ENCODE results near the gene SLC29A3. TPM values are rescaled to one million over a fixed set of nuclear protein-coding genes. Genes with fewer than 3 reads are reported as not detected.

SLC29A3 gene
- polyA plus RNA-seq, 1 donor (not counting 4 experiments of a cell fraction or from before 2014, with no cell fraction given), result 0.52 TPM

- Histone ChIP-seq H3K27ac (ENCODE audit: control insufficient read depth, insufficient read depth, low read length) (no peak overlapping the region), H4K20me1 (ENCODE audit: control insufficient read depth, extremely low read depth, insufficient read depth, low read length) (no peaks in the 10 kb centered on the region), H3K36me3 (ENCODE audit: control insufficient read depth in 2 of 2, extremely low read depth in 1 of 2, insufficient read depth in 2 of 2, low read length in 2 of 2) (no peaks in the 10 kb centered on the region), H3K9me1 (ENCODE audit: control insufficient read depth, extremely low read depth, insufficient read depth, low read length) (no peaks in the 10 kb centered on the region), H3K27me3 (ENCODE audit: control insufficient read depth, extremely low read depth, insufficient read depth, low read length) (no peaks in the 10 kb centered on the region), H3K4me2 (ENCODE audit: control insufficient read depth, extremely low read depth, insufficient read depth, low read depth, low read length) (no peak overlapping the region), H3K9ac (ENCODE audit: control insufficient read depth, extremely low read depth, insufficient read depth, low read length) (no peak overlapping the region), H3K9me3 (ENCODE audit: control insufficient read depth, low read depth, low read length) (no peaks in the 10 kb centered on the region), H3K4me3 (ENCODE audit: control insufficient read depth in 2 of 3, extremely low read depth in 1 of 3, insufficient read depth in 2 of 3, low read depth in 1 of 3, low read length in 3 of 3) (no peak overlapping the region), H3K79me2 (ENCODE audit: control insufficient read depth, insufficient read depth, low read length) (no peaks in the 10 kb centered on the region), H3K4me1 (ENCODE audit: control insufficient read depth, extremely low read depth, insufficient read depth, low read length) (no peaks in the 10 kb centered on the region), H2AFZ (ENCODE audit: control insufficient read depth, low read length) (no peak overlapping the region)
- no peak for DNase-seq (ENCODE audit: low read depth, low spot score)
- TF ChIP-seq EZH2 (IDR thresholded peaks at IDR 0.05; ENCODE audit: low read length) (no peak), CTCF (optimal IDR thresholded peaks at IDR 0.05 in 1 of 3, IDR thresholded peaks at IDR 0.05 in 1 of 3, conservative IDR thresholded peaks at IDR 0.05 in 1 of 3; ENCODE audit: extremely low read depth in 1 of 3, insufficient read depth in 2 of 3, low read length in 3 of 3) (no peak)
- dilution Hi-C loops (cut with MboI; ENCODE audit: extremely low pct_ligation_motif_present, low sequenced_read_pairs), result no loop called here
- FAIRE-seq, result no peak
Observed at GRCh38 chr10:71382028-71382427, 63.0 kb downstream of the SLC29A3 start.

GRCh38 chr10:71382757-71383156 lies 63.7 kb downstream of the SLC29A3 start:
- FAIRE-seq, result no peak

More at GRCh38 chr10:71382757-71383156, 63.7 kb downstream of the SLC29A3 start:
- Histone ChIP-seq H3K9me1 (ENCODE audit: control insufficient read depth, extremely low read depth, insufficient read depth, low read length) (no peaks in the 10 kb centered on the region), H3K9ac (ENCODE audit: control insufficient read depth, extremely low read depth, insufficient read depth, low read length) (no peak overlapping the region), H2AFZ (ENCODE audit: control insufficient read depth, low read length) (no peak overlapping the region), H3K27me3 (ENCODE audit: control insufficient read depth, extremely low read depth, insufficient read depth, low read length) (no peaks in the 10 kb centered on the region), H3K4me1 (ENCODE audit: control insufficient read depth, extremely low read depth, insufficient read depth, low read length) (no peaks in the 10 kb centered on the region), H3K4me2 (ENCODE audit: control insufficient read depth, extremely low read depth, insufficient read depth, low read depth, low read length) (no peak overlapping the region), H3K9me3 (ENCODE audit: control insufficient read depth, low read depth, low read length) (no peaks in the 10 kb centered on the region), H3K36me3 (ENCODE audit: control insufficient read depth in 2 of 2, extremely low read depth in 1 of 2, insufficient read depth in 2 of 2, low read length in 2 of 2) (no peaks in the 10 kb centered on the region), H3K27ac (ENCODE audit: control insufficient read depth, insufficient read depth, low read length) (no peak overlapping the region), H3K79me2 (ENCODE audit: control insufficient read depth, insufficient read depth, low read length) (no peaks in the 10 kb centered on the region), H4K20me1 (ENCODE audit: control insufficient read depth, extremely low read depth, insufficient read depth, low read length) (no peaks in the 10 kb centered on the region), H3K4me3 (ENCODE audit: control insufficient read depth in 2 of 3, extremely low read depth in 1 of 3, insufficient read depth in 2 of 3, low read depth in 1 of 3, low read length in 3 of 3) (no peak overlapping the region)
- dilution Hi-C loops (cut with MboI; ENCODE audit: extremely low pct_ligation_motif_present, low sequenced_read_pairs), result no loop called here
- DNase-seq (ENCODE audit: low read depth, low spot score), result no peak
- TF ChIP-seq CTCF (optimal IDR thresholded peaks at IDR 0.05 in 1 of 3, IDR thresholded peaks at IDR 0.05 in 1 of 3, conservative IDR thresholded peaks at IDR 0.05 in 1 of 3; ENCODE audit: extremely low read depth in 1 of 3, insufficient read depth in 2 of 3, low read length in 3 of 3) (no peak), EZH2 (IDR thresholded peaks at IDR 0.05; ENCODE audit: low read length) (no peak)
